ENCODE measurements around the gene NR6A1.

The NR6A1 gene

DNA sequence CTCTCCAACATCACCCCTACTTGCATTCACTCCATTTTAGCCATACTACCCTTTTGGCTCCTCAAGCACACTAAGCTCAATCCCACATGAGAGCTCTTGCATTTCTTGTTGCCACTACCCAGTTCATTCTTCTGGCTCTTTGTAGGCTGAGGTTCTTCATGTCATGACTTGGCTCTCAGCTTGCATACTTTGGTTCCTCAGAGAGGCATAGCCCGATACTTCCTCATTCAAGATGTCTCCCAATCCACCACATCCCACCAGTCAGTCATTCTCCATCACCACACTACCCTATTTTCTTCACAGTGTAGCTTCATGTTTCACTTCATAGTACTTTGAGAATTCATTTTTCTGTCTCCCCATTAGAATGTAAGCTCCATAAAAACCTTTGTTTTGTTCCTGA, 116.7 kb downstream of the NR6A1 start:
- no peak for FAIRE-seq
- no peak for TF ChIP-seq POLR2A (IDR thresholded peaks at IDR 0.05; ENCODE audit: low read depth, low read length)
- TF ChIP-seq POLR2AphosphoS5 (IDR thresholded peaks at IDR 0.05; ENCODE audit: low read depth, low read length), result no peak
- TF ChIP-seq TAF1 (IDR thresholded peaks at IDR 0.05; ENCODE audit: borderline replicate concordance, low read depth, low read length), result no peak
- no peak for DNase-seq (ENCODE audit: insufficient read length)

DNA sequence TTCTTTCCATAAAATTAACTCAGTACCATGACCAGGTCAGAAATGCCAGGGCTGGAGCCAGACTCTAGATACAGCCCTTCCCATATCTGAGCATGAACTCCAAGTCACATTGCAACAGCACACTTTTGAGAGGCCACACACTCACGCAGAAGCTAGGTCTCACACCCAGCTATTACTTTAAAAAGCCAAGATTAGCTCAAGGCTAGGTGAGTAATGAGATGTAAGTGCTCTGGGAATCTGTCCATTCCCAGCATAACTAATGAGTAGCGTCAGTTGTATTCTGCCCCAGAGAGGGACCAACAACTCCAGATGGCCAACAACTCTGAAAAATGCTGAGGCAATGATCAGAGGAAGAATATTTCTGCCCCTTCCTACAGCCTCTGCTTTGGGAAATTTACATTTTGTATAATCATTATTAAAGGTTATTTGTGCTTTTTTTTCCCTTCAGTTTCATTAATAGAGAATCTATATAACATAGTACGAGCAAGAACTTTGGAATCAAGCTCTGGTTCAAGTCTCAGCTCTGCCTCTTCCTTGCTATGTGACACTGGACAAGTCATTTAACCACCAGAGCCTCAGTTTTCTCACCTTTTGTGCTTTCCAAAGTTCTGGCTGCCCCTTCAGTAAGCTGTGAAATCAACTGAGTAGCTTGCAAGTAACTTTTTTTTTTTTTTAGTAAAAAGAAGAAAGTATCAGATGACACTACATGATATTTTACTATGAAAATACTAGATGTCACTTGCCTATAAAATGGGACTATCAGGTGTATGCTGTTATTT, 118.3 kb downstream of the NR6A1 start:
- FAIRE-seq (no peak), DNase-seq (ENCODE audit: insufficient read length) (no peak)
- TF ChIP-seq POLR2AphosphoS5 (IDR thresholded peaks at IDR 0.05; ENCODE audit: low read depth, low read length) (no peak), POLR2A (IDR thresholded peaks at IDR 0.05; ENCODE audit: low read depth, low read length) (no peak), TAF1 (IDR thresholded peaks at IDR 0.05; ENCODE audit: borderline replicate concordance, low read depth, low read length) (no peak)

DNA sequence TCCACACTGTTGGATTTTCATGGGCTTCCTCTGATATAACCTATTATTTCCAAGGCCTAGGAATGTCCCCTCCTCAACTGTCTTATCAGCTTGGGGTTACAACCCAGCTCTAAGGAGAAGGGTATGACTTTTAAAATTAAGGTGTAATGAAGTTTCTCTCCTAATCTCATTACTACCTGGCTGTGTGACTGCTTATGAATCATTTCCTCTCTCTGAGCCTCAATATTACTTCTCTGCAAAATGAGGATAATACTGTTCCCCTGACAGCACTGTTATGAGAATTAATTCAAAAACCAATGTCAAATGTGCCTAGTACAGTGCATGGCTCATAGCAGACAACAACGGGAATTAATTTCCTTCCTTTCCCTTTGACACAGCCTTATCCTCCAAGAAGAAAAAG, 118.9 kb downstream of the NR6A1 start:
- no peak for TF ChIP-seq TAF1 (IDR thresholded peaks at IDR 0.05; ENCODE audit: borderline replicate concordance, low read depth, low read length)
- no peak for TF ChIP-seq POLR2A (IDR thresholded peaks at IDR 0.05; ENCODE audit: low read depth, low read length)
- no peak for TF ChIP-seq POLR2AphosphoS5 (IDR thresholded peaks at IDR 0.05; ENCODE audit: low read depth, low read length)
- DNase-seq (ENCODE audit: insufficient read length) (no peak), FAIRE-seq (no peak)

GRCh38 chr9:124645274-124645673, 125.8 kb downstream of the NR6A1 start:
- FAIRE-seq, result no peak

DNA sequence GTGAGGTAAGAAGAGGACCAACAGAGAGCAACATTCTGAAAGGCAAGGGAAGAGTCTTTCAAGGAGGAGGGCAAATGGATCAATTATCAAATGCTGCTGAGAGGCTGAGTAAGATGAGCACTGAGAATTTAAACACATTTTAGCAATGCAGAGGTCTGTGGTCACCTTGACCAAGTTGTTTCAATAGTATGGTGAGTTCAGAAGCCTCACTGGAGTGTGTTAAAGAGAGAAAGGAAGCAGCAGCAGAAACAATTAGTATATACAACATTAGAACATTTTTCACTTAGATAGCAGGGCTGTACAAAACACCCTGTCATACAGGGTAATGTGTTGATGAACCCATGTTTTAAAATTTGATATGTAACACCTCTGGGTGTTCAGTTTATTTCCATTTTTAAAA, 131.5 kb downstream of the NR6A1 start:
- no peak for TF ChIP-seq TAF1 (IDR thresholded peaks at IDR 0.05; ENCODE audit: borderline replicate concordance, low read depth, low read length)
- TF ChIP-seq POLR2A (IDR thresholded peaks at IDR 0.05; ENCODE audit: low read depth, low read length), result no peak
- no peak for TF ChIP-seq POLR2AphosphoS5 (IDR thresholded peaks at IDR 0.05; ENCODE audit: low read depth, low read length)
- no peak for FAIRE-seq
- DNase-seq (ENCODE audit: insufficient read length), result no peak

More at GRCh38 chr9:124645274-124645673, 125.8 kb downstream of the NR6A1 start:
- TF ChIP-seq POLR2A (IDR thresholded peaks at IDR 0.05; ENCODE audit: low read depth, low read length), result no peak
- no peak for TF ChIP-seq TAF1 (IDR thresholded peaks at IDR 0.05; ENCODE audit: borderline replicate concordance, low read depth, low read length)
- no peak for TF ChIP-seq POLR2AphosphoS5 (IDR thresholded peaks at IDR 0.05; ENCODE audit: low read depth, low read length)
- DNase-seq (ENCODE audit: insufficient read length), result no peak

DNA sequence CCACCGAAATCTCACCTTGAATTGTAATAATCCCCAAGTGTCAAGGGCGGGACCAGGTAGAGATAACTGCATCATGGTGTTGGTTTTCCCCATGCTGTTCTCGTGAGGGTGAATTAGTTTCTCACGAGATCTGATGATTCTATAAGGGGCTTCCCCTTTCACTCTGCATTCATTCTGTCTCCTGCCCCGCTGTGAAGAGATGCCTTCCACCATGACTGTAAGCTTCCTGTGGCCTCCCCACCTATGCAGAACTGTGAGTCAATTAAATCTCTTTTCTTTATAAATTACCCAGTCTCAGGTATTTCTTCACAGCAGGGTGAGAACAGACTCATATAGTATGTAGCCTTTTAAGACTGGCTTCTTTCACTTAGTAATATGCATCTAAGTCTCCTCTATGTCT, 135.8 kb downstream of the NR6A1 start:
- no peak for DNase-seq (ENCODE audit: insufficient read length)
- no peak for FAIRE-seq
- TF ChIP-seq POLR2A (IDR thresholded peaks at IDR 0.05; ENCODE audit: low read depth, low read length) (no peak), TAF1 (IDR thresholded peaks at IDR 0.05; ENCODE audit: borderline replicate concordance, low read depth, low read length) (no peak), POLR2AphosphoS5 (IDR thresholded peaks at IDR 0.05; ENCODE audit: low read depth, low read length) (no peak)

GRCh38 chr9:124632077-124632621, 139.0 kb downstream of the NR6A1 start:
- FAIRE-seq (no peak), DNase-seq (ENCODE audit: insufficient read length) (no peak)
- TF ChIP-seq TAF1 (IDR thresholded peaks at IDR 0.05; ENCODE audit: borderline replicate concordance, low read depth, low read length) (no peak), POLR2AphosphoS5 (IDR thresholded peaks at IDR 0.05; ENCODE audit: low read depth, low read length) (no peak), POLR2A (IDR thresholded peaks at IDR 0.05; ENCODE audit: low read depth, low read length) (no peak)

- no peak for TF ChIP-seq POLR2A (IDR thresholded peaks at IDR 0.05; ENCODE audit: low read depth, low read length)
- TF ChIP-seq TAF1 (IDR thresholded peaks at IDR 0.05; ENCODE audit: borderline replicate concordance, low read depth, low read length), result no peak
- no peak for TF ChIP-seq POLR2AphosphoS5 (IDR thresholded peaks at IDR 0.05; ENCODE audit: low read depth, low read length)
- DNase-seq (ENCODE audit: insufficient read length), result no peak
- FAIRE-seq, result no peak
These were observed 139.8 kb downstream of the NR6A1 start for GRCh38 chr9:124631326-124631725.

GRCh38 chr9:124629600-124629999, 141.5 kb downstream of the NR6A1 start:
- TF ChIP-seq TAF1 (IDR thresholded peaks at IDR 0.05; ENCODE audit: borderline replicate concordance, low read depth, low read length), result no peak
- TF ChIP-seq POLR2A (IDR thresholded peaks at IDR 0.05; ENCODE audit: low read depth, low read length), result no peak
- TF ChIP-seq POLR2AphosphoS5 (IDR thresholded peaks at IDR 0.05; ENCODE audit: low read depth, low read length), result no peak
- no peak for DNase-seq (ENCODE audit: insufficient read length)
- FAIRE-seq, result no peak

GRCh38 chr9:124628741-124629140, 142.4 kb downstream of the NR6A1 start:
- no peak for FAIRE-seq
- TF ChIP-seq POLR2A (IDR thresholded peaks at IDR 0.05; ENCODE audit: low read depth, low read length) (no peak), TAF1 (IDR thresholded peaks at IDR 0.05; ENCODE audit: borderline replicate concordance, low read depth, low read length) (no peak), POLR2AphosphoS5 (IDR thresholded peaks at IDR 0.05; ENCODE audit: low read depth, low read length) (no peak)

DNA sequence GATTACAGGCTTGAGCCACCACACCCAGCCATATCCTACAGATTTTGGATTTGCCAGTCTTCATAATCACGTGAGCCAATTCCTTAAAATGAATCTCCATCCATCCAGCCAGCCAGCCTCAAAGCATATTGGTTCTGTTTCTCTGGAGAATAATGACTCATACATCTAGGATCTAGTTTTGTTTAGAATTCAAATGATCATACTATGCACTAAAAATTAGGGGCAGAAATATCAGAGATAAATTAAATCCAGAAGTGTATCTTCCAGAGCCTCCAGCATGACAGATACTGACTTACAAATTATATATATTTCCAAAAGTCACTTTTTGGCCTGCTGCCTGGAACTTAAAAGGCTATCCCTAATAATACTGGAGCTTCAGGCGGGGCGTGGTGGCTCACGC, 144.8 kb downstream of the NR6A1 start:
- no peak for FAIRE-seq
- TF ChIP-seq POLR2A (IDR thresholded peaks at IDR 0.05; ENCODE audit: low read depth, low read length) (no peak), TAF1 (IDR thresholded peaks at IDR 0.05; ENCODE audit: borderline replicate concordance, low read depth, low read length) (no peak)
- DNase-seq (ENCODE audit: insufficient read length), result no peak

More at GRCh38 chr9:124628741-124629140, 142.4 kb downstream of the NR6A1 start:
- no peak for DNase-seq (ENCODE audit: insufficient read length)

DNA sequence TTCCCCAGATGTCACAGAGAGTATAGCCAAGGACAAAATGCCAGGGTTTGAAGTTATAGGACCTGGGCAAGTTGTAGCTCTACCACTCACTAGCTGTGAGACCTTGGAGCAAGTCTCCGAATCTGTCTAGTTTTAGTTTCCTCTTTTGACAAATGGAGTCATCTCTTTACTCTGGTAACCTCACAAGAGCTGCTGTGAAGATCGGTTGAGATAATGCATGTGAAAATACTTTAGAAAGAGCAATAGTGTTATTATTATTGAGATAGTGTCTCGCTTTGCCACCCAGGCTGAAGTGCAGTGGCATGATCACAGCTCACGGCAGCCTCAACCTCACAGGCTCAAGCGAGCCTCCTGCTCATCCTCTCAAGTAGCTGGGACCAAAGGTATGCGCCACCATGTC, 146.0 kb downstream of the NR6A1 start:
- DNase-seq (ENCODE audit: insufficient read length) (no peak), FAIRE-seq (no peak)
- no peak for TF ChIP-seq POLR2A (IDR thresholded peaks at IDR 0.05; ENCODE audit: low read depth, low read length)
- TF ChIP-seq POLR2AphosphoS5 (IDR thresholded peaks at IDR 0.05; ENCODE audit: low read depth, low read length), result no peak
- no peak for TF ChIP-seq TAF1 (IDR thresholded peaks at IDR 0.05; ENCODE audit: borderline replicate concordance, low read depth, low read length)

Measured in GM12892 (cell line).